ENCODE data around the gene PTCHD1. TPM values are rescaled to one million over a fixed set of nuclear protein-coding genes. Genes with fewer than 3 reads are reported as not detected.
A peak's percentile ranks its signal among the peaks of the same experiment; 100 is the strongest.

The PTCHD1 gene
- total and polyA plus RNA-seq, 12 donors: under 0.01 to 0.28 (median 0.03) TPM; not detected in 2

- intact Hi-C loops (cut with DNase I): no loop called here
- H3K36me3 ChIP-seq: no peaks in the 10 kb centered on the region
- WGBS, 2 donors: 54 to 75% methylated on average over 8 of the region's 8 CpGs
- TF ChIP-seq CTCF (IDR thresholded peaks at IDR 0.05): no peak
- H3K4me3 ChIP-seq: no peak overlapping the region
- H3K4me1 ChIP-seq: peaks cover 0 to 3% (median 0%) of the 10 kb centered on the region in 9 donors
- ATAC-seq (no peak), DNase-seq (no peak)
- H3K9me3 ChIP-seq: no peaks in the 10 kb centered on the region
- H3K27ac ChIP-seq: no peak overlapping the region
- peaks cover 0 to 12% (median 0%) of the 10 kb centered on the region in 7 donors for H3K27me3 ChIP-seq
Observed at GRCh38 chrX:23389196-23389792, 54.6 kb downstream of the PTCHD1 start.

GRCh38 chrX:23390979-23391378, 56.3 kb downstream of the PTCHD1 start:
- no peak for TF ChIP-seq CTCF (IDR thresholded peaks at IDR 0.05)
- H3K27ac ChIP-seq: no peak overlapping the region
- H3K4me1 ChIP-seq: no peaks in the 10 kb centered on the region
- no peaks in the 10 kb centered on the region for H3K36me3 ChIP-seq
- no peak for DNase-seq
- intact Hi-C loops (cut with DNase I): no loop called here
- H3K9me3 ChIP-seq: no peaks in the 10 kb centered on the region
- WGBS, 2 donors: 93 to 94% methylated on average over 11 of the region's 11 CpGs
- ATAC-seq: no peak
- peaks cover 0 to 12% (median 0%) of the 10 kb centered on the region in 7 donors for H3K27me3 ChIP-seq
- no peak overlapping the region for H3K4me3 ChIP-seq

DNA sequence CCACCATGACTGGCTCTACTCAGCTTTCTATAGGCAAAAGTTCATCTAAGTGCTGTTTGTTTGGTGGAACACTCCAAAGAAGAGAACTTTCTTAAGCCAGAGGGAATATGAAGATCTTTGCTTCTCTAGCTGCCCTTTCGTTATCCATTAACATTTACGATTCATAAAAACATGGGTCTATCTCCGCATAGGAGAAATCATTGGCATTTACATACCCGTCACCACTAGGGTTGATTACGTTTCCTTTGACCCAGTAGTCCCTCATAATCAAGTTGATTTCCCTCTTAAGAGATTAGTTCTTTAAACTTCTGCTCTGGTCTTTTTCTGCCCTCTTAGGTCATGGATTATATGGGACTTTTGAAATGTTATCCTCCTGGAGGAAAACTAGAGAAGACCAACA, 57.5 kb downstream of the PTCHD1 start:
- ATAC-seq: no peak
- Histone ChIP-seq H3K36me3 (no peaks in the 10 kb centered on the region), H3K9me3 (no peaks in the 10 kb centered on the region), H3K27ac (no peak overlapping the region), H3K4me1 (no peaks in the 10 kb centered on the region), H3K27me3 (peaks cover 0 to 12% (median 0%) of the 10 kb centered on the region in 7 donors), H3K4me3 (no peak overlapping the region)
- 94 to 97% methylated on average over 5 of the region's 5 CpGs for WGBS, 2 donors
- intact Hi-C loops (cut with DNase I): no loop called here
- TF ChIP-seq CTCF (IDR thresholded peaks at IDR 0.05): no peak
- DNase-seq: no peak

GRCh38 chrX:23394421-23394820, 59.8 kb downstream of the PTCHD1 start:
- peak in 1 of 8 donors; percentile 37 for ATAC-seq
- Histone ChIP-seq H3K27me3 (peaks cover 0 to 8% (median 0%) of the 10 kb centered on the region in 7 donors), H3K36me3 (no peaks in the 10 kb centered on the region), H3K27ac (no peak overlapping the region), H3K9me3 (no peaks in the 10 kb centered on the region), H3K4me3 (no peak overlapping the region), H3K4me1 (no peaks in the 10 kb centered on the region)
- TF ChIP-seq CTCF (IDR thresholded peaks at IDR 0.05): no peak
- no peak for DNase-seq
- intact Hi-C loops (cut with DNase I): no loop called here
- 94 to 97% methylated on average over 1 of the region's 1 CpG for WGBS, 2 donors

All from heart right ventricle (tissue), 16 donors.